ENCODE results near the gene POLD3. TPM values are rescaled to one million over a fixed set of nuclear protein-coding genes. Genes with fewer than 3 reads are reported as not detected.

POLD3 gene
- total RNA-seq, 2 donors from 2014 or later: 38.5 to 52.2 TPM

DNA sequence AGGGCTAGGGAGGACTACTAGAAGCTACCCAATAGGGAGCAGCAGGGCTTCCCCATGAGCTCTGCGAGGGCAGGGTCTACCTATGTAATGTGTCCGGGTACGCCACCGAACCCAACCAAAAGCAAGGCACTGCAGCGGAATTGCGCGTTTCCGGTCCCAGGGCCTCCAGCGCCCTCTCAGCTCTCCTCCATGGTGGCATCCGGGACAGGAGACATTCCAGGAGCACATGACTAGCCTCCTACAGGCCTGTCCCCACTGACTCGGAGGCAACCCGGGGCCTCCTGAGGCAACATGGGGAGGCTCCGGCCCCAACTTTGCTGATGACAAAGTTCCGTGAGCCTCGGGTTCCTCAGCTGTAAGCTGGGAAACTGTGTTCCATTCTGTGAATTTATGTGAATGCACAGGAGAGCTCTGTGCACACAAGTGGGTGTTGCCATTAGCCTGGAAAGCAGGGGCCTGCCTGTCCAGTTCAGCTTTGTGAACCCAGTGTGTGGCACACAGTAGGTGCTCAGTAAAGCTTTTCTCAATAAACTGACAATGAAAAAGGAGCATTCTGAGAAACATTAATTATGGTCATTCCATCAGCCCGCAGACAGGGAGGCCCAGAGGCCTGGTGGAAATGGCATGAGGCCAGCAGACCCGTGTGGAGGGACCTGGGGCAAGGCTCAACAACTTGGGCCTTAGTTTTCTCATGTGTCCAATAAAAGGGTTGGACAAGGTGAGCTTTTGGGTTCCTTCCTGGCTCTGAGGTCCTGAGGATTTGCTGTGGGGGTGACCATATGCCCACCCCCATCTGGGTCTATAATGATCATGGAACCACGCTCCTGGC is 88.5 kb downstream of the POLD3 start:
- Histone ChIP-seq H3K27ac (ENCODE audit: low read depth, low read length) (no peak overlapping the region), H3K27me3 (ENCODE audit: control insufficient read depth, insufficient read depth, low read length, poor library complexity, severe bottlenecking) (peaks cover 13% of the 10 kb centered on the region), H3K4me3 (ENCODE audit: low read length) (no peak overlapping the region), H3K4me1 (ENCODE audit: control insufficient read depth, insufficient read depth, low read length) (no peaks in the 10 kb centered on the region), H3K9me3 (ENCODE audit: control insufficient read depth, low read length) (no peaks in the 10 kb centered on the region), H3K9ac (ENCODE audit: extremely low read depth, low read length, poor library complexity, severe bottlenecking) (no peak overlapping the region), H3K36me3 (ENCODE audit: control insufficient read depth, insufficient read depth, low read length) (no peaks in the 10 kb centered on the region)
- Mint-ChIP-seq H3K36me3 (ENCODE audit: low read depth) (no peaks in the 10 kb centered on the region), H3K4me1 (no peaks in the 10 kb centered on the region), H3K4me3 (no peak overlapping the region), H3K27ac (no peak overlapping the region), H3K27me3 (ENCODE audit: insufficient read depth) (peaks cover 12% of the 10 kb centered on the region), H3K9me3 (no peaks in the 10 kb centered on the region)
- TF ChIP-seq, protein P1, sequence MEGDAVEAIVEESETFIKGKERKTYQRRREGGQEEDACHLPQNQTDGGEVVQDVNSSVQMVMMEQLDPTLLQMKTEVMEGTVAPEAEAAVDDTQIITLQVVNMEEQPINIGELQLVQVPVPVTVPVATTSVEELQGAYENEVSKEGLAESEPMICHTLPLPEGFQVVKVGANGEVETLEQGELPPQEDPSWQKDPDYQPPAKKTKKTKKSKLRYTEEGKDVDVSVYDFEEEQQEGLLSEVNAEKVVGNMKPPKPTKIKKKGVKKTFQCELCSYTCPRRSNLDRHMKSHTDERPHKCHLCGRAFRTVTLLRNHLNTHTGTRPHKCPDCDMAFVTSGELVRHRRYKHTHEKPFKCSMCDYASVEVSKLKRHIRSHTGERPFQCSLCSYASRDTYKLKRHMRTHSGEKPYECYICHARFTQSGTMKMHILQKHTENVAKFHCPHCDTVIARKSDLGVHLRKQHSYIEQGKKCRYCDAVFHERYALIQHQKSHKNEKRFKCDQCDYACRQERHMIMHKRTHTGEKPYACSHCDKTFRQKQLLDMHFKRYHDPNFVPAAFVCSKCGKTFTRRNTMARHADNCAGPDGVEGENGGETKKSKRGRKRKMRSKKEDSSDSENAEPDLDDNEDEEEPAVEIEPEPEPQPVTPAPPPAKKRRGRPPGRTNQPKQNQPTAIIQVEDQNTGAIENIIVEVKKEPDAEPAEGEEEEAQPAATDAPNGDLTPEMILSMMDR (conservative IDR thresholded peaks at IDR 0.05): no peak
- 94 to 98% methylated on average over 16 to 18 of the region's 18 CpGs for WGBS, 2 experiments (ENCODE audit: insufficient coverage in 1 of 2, insufficient read length in 1 of 2)
- peak; percentile 29 for DNase-seq

- H3K27ac Mint-ChIP-seq: no peak overlapping the region
- no peaks in the 10 kb centered on the region for H3K36me3 Mint-ChIP-seq (ENCODE audit: low read depth)
- no peaks in the 10 kb centered on the region for H3K9me3 Mint-ChIP-seq
- TF ChIP-seq, protein P1 (conservative IDR thresholded peaks at IDR 0.05): no peak
- Histone ChIP-seq H3K27ac (ENCODE audit: low read depth, low read length) (no peak overlapping the region), H3K9ac (ENCODE audit: extremely low read depth, low read length, poor library complexity, severe bottlenecking) (no peak overlapping the region), H3K9me3 (ENCODE audit: control insufficient read depth, low read length) (no peaks in the 10 kb centered on the region), H3K4me1 (ENCODE audit: control insufficient read depth, insufficient read depth, low read length) (no peaks in the 10 kb centered on the region), H3K36me3 (ENCODE audit: control insufficient read depth, insufficient read depth, low read length) (no peaks in the 10 kb centered on the region), H3K27me3 (ENCODE audit: control insufficient read depth, insufficient read depth, low read length, poor library complexity, severe bottlenecking) (peaks cover 13% of the 10 kb centered on the region), H3K4me3 (ENCODE audit: low read length) (no peak overlapping the region)
- WGBS, 2 experiments (ENCODE audit: insufficient coverage in 1 of 2, insufficient read length in 1 of 2): 91 to 94% methylated on average over 6 to 12 of the region's 12 CpGs
- H3K4me1 Mint-ChIP-seq: no peaks in the 10 kb centered on the region
- no peak overlapping the region for H3K4me3 Mint-ChIP-seq
- peak; percentile 37 for DNase-seq
- H3K27me3 Mint-ChIP-seq (ENCODE audit: insufficient read depth): peaks cover 12% of the 10 kb centered on the region
These were observed 89.6 kb downstream of the POLD3 start for GRCh38 chr11:74681686-74682651.

GRCh38 chr11:74682731-74683278 is 90.4 kb downstream of the POLD3 start:
- H3K4me1 Mint-ChIP-seq: no peaks in the 10 kb centered on the region
- Histone ChIP-seq H3K9me3 (ENCODE audit: control insufficient read depth, low read length) (no peaks in the 10 kb centered on the region), H3K4me3 (ENCODE audit: low read length) (no peak overlapping the region), H3K36me3 (ENCODE audit: control insufficient read depth, insufficient read depth, low read length) (no peaks in the 10 kb centered on the region), H3K4me1 (ENCODE audit: control insufficient read depth, insufficient read depth, low read length) (no peaks in the 10 kb centered on the region), H3K27ac (ENCODE audit: low read depth, low read length) (no peak overlapping the region), H3K9ac (ENCODE audit: extremely low read depth, low read length, poor library complexity, severe bottlenecking) (peak overlapping the region; percentile 18), H3K27me3 (ENCODE audit: control insufficient read depth, insufficient read depth, low read length, poor library complexity, severe bottlenecking) (peaks cover 13% of the 10 kb centered on the region)
- peak; percentile 49 for DNase-seq
- no peaks in the 10 kb centered on the region for H3K9me3 Mint-ChIP-seq
- H3K27ac Mint-ChIP-seq: no peak overlapping the region
- no peaks in the 10 kb centered on the region for H3K36me3 Mint-ChIP-seq (ENCODE audit: low read depth)
- H3K27me3 Mint-ChIP-seq (ENCODE audit: insufficient read depth): peaks cover 12% of the 10 kb centered on the region
- TF ChIP-seq, protein P1 (conservative IDR thresholded peaks at IDR 0.05): no peak
- H3K4me3 Mint-ChIP-seq: peak overlapping the region; percentile 36
- 89% methylated on average over 14 of the region's 14 CpGs for WGBS, 2 experiments (ENCODE audit: insufficient coverage in 1 of 2, insufficient read length in 1 of 2)

All from endodermal cell (in vitro differentiated cells).